ENCODE results near the gene CLIC4.

GRCh38 chr1:24759492-24759891, 14.2 kb downstream of the CLIC4 start:
- TF ChIP-seq RAD21 (CRISPR knock-in tag; conservative IDR thresholded peaks at IDR 0.05 in 1 of 2, IDR thresholded peaks at IDR 0.05 in 1 of 2) = no peak
- no peak for TF ChIP-seq CTCF (IDR thresholded peaks at IDR 0.05 in 2 of 3, conservative IDR thresholded peaks at IDR 0.05 in 1 of 3; ENCODE audit: insufficient read depth in 2 of 3, low read depth in 1 of 3, low read length in 3 of 3)
- TF ChIP-seq POLR2AphosphoS5 (IDR thresholded peaks at IDR 0.05; ENCODE audit: control insufficient read depth, insufficient read depth, low read depth, low read length) = no peak
- TF ChIP-seq DIDO1 (tag; IDR thresholded peaks at IDR 0.05; ENCODE audit: low read depth) = no peak

All from K562 (cell line).